Natural killer cell (primary cell): ENCODE measurements around the gene MRPS5. TPM values are rescaled to one million over a fixed set of nuclear protein-coding genes. Genes with fewer than 3 reads are reported as not detected.

Experiments used
- ATAC-seq, 3 donors: fragments of 150-1000 bp in 2 of 3; fragments of 200-7000 bp in 1 of 3; cut with Tn5 transposase; 1 replicate in 1 of 3; 2 replicates in 2 of 3; pipeline ENCODE4 v1.10.0; 2021; ENCODE audit warnings: mild to moderate bottlenecking in 2 of 3, moderate library complexity in 2 of 3
- DNase-seq, 2 donors: peaks; one replicate each; pipeline versions ENCODE4 v3.0.0 to v3.0.0-alpha.2; 2013 to 2021; ENCODE audit warnings: mixed read lengths in 1 of 2
- H3K27ac ChIP-seq: one replicate; pipeline ENCODE4 v1.5.1; 2013; ENCODE audit warnings: mild to moderate bottlenecking, low read length
- H3K27me3 ChIP-seq: one replicate; pipeline ENCODE4 v1.6.1; 2013; ENCODE audit warnings: low read length; ENCODE audit not compliant: control insufficient read depth, insufficient read depth
- H3K36me3 ChIP-seq: one replicate; pipeline ENCODE4 v1.6.1; 2013; ENCODE audit warnings: low read length; ENCODE audit not compliant: control insufficient read depth, insufficient read depth
- H3K4me1 ChIP-seq: one replicate; pipeline ENCODE4 v1.6.1; 2013; ENCODE audit warnings: low read length; ENCODE audit not compliant: control insufficient read depth, insufficient read depth
- H3K4me3 ChIP-seq: one replicate; pipeline ENCODE4 v1.5.1; 2013; ENCODE audit warnings: low read length
- H3K9me3 ChIP-seq: one replicate; pipeline ENCODE4 v1.6.1; 2013; ENCODE audit warnings: low read length; ENCODE audit not compliant: control insufficient read depth, insufficient read depth
- H3K27ac Mint-ChIP-seq, 2 donors: one replicate each; pipeline ENCODE4 v1.8.0; 2022; ENCODE audit warnings: mild to moderate bottlenecking in 2 of 2, mixed read lengths in 2 of 2, moderate library complexity in 1 of 2
- H3K27me3 Mint-ChIP-seq, 2 donors: one replicate each; pipeline ENCODE4 v1.8.0; 2022; ENCODE audit warnings: low read depth in 2 of 2, mixed read lengths in 2 of 2
- H3K36me3 Mint-ChIP-seq: one replicate; pipeline ENCODE4 v1.8.0; 2022; ENCODE audit warnings: mixed read lengths
- H3K4me1 Mint-ChIP-seq, 2 donors: one replicate each; pipeline ENCODE4 v1.8.0; 2022; ENCODE audit warnings: mixed read lengths in 2 of 2
- H3K4me3 Mint-ChIP-seq: one replicate; pipeline ENCODE4 v1.8.0; 2022; ENCODE audit warnings: mild to moderate bottlenecking, moderate library complexity, mixed read lengths
- H3K9me3 Mint-ChIP-seq, 2 donors: one replicate each; pipeline ENCODE4 v1.8.0; 2022; ENCODE audit warnings: mixed read lengths in 2 of 2
- CTCF ChIP-seq: fragments of 200-600 bp; IDR thresholded peaks from one replicate; pipeline ENCODE4 v1.8.0; 2022; ENCODE audit warnings: antibody characterized with exemption
- WGBS: methylation state at CpG from one replicate; pipeline ENCODE4 v1.1.7; 2013; ENCODE audit warnings: missing lambda C conversion rate; ENCODE audit not compliant: insufficient coverage; 5-methylcytosine and 5-hydroxymethylcytosine counted together
- intact Hi-C: fragments of 100-400 bp; cut with micrococcal nuclease; formaldehyde crosslinking; loops from one replicate; pipeline ENCODE4 v1.14.2; 2022
- total RNA-seq, 4 donors: library from RNA; stranded (reverse); fragments of 120-200 nt in 1 of 4; gene quantifications; one replicate each; pipeline versions ENCODE4 v1.2.3 to v1.2.4, GENCODE V29; 2013 to 2022

MRPS5 gene
- total RNA-seq, 3 donors from 2014 or later (not counting 1 experiment from before 2014, with no cell fraction given), result 26.4 to 40.0 (median 29.8) TPM

GRCh38 chr2:95051626-95052025, 70.0 kb downstream of the MRPS5 start:
- H3K9me3 ChIP-seq, result no peaks in the 10 kb centered on the region
- intact Hi-C loops, result no loop called here
- Mint-ChIP-seq H3K9me3 (no peaks in the 10 kb centered on the region), H3K27me3 (peaks cover 5 to 9% of the 10 kb centered on the region in 2 donors), H3K4me3 (no peak overlapping the region), H3K36me3 (no peaks in the 10 kb centered on the region), H3K4me1 (no peaks in the 10 kb centered on the region), H3K27ac (no peak overlapping the region)
- no peaks in the 10 kb centered on the region for H3K4me1 ChIP-seq
- H3K27me3 ChIP-seq, result no peaks in the 10 kb centered on the region
- TF ChIP-seq CTCF, result no peak
- ATAC-seq (no peak), DNase-seq (no peak)
- no peak overlapping the region for H3K27ac ChIP-seq
- WGBS, result 72% methylated on average over 10 of the region's 10 CpGs
- H3K36me3 ChIP-seq, result no peaks in the 10 kb centered on the region
- H3K4me3 ChIP-seq, result no peak overlapping the region

- Histone ChIP-seq H3K36me3 (no peaks in the 10 kb centered on the region), H3K27ac (no peak overlapping the region), H3K4me1 (no peaks in the 10 kb centered on the region), H3K4me3 (no peak overlapping the region), H3K27me3 (no peaks in the 10 kb centered on the region), H3K9me3 (no peaks in the 10 kb centered on the region)
- Mint-ChIP-seq H3K4me1 (no peaks in the 10 kb centered on the region), H3K36me3 (no peaks in the 10 kb centered on the region), H3K27me3 (peaks cover 5 to 12% of the 10 kb centered on the region in 2 donors), H3K4me3 (no peak overlapping the region), H3K9me3 (no peaks in the 10 kb centered on the region), H3K27ac (no peak overlapping the region)
- no peak for TF ChIP-seq CTCF
- DNase-seq (no peak), ATAC-seq (no peak)
- 51% methylated on average over 7 of the region's 7 CpGs for WGBS
- intact Hi-C loops, result no loop called here
Observed at GRCh38 chr2:95050385-95051300, 71.0 kb downstream of the MRPS5 start.

GRCh38 chr2:95049961-95050360, 71.6 kb downstream of the MRPS5 start:
- Mint-ChIP-seq H3K36me3 (no peaks in the 10 kb centered on the region), H3K4me3 (no peak overlapping the region), H3K27me3 (peaks cover 5 to 13% of the 10 kb centered on the region in 2 donors), H3K27ac (no peak overlapping the region), H3K4me1 (no peaks in the 10 kb centered on the region), H3K9me3 (no peaks in the 10 kb centered on the region)
- no peak for TF ChIP-seq CTCF
- intact Hi-C loops, result no loop called here
- no peak overlapping the region for H3K4me3 ChIP-seq
- 98% methylated on average over 6 of the region's 6 CpGs for WGBS
- H3K27me3 ChIP-seq, result no peaks in the 10 kb centered on the region
- H3K27ac ChIP-seq, result no peak overlapping the region
- H3K9me3 ChIP-seq, result no peaks in the 10 kb centered on the region
- H3K4me1 ChIP-seq, result no peaks in the 10 kb centered on the region
- ATAC-seq, result no peak
- no peaks in the 10 kb centered on the region for H3K36me3 ChIP-seq
- DNase-seq, result no peak

GRCh38 chr2:95049683-95049955, 72.0 kb downstream of the MRPS5 start:
- Histone ChIP-seq H3K4me1 (no peaks in the 10 kb centered on the region), H3K4me3 (no peak overlapping the region), H3K27me3 (no peaks in the 10 kb centered on the region), H3K36me3 (no peaks in the 10 kb centered on the region), H3K27ac (no peak overlapping the region), H3K9me3 (no peaks in the 10 kb centered on the region)
- intact Hi-C loops, result no loop called here
- H3K27me3 Mint-ChIP-seq, result peaks cover 5 to 13% of the 10 kb centered on the region in 2 donors
- H3K27ac Mint-ChIP-seq, result no peak overlapping the region
- ATAC-seq, result no peak
- H3K9me3 Mint-ChIP-seq, result no peaks in the 10 kb centered on the region
- no peaks in the 10 kb centered on the region for H3K36me3 Mint-ChIP-seq
- TF ChIP-seq CTCF, result no peak
- no peak for DNase-seq
- WGBS, result 93% methylated on average over 10 of the region's 10 CpGs
- H3K4me1 Mint-ChIP-seq, result no peaks in the 10 kb centered on the region
- H3K4me3 Mint-ChIP-seq, result no peak overlapping the region
